ENCODE results near the gene TMEFF1.

- TF ChIP-seq CTCF (conservative IDR thresholded peaks at IDR 0.05) (no peak), ZFX (IDR thresholded peaks at IDR 0.05) (no peak)
Measured at GRCh38 chr9:100499866-100500265, 26.9 kb downstream of the TMEFF1 start.

Data from C4-2B (cell line).